ENCODE measurements around the gene ASIC2.

The ASIC2 gene

GRCh38 chr17:33209671-33210070 lies 83.4 kb downstream of the ASIC2 start:
- in situ Hi-C loops (cut with HindIII; ENCODE audit: low sequenced_read_pairs) = no loop called here

GRCh38 chr17:33207231-33207630 lies 85.9 kb downstream of the ASIC2 start:
- in situ Hi-C loops (cut with HindIII; ENCODE audit: low sequenced_read_pairs) = no loop called here

GRCh38 chr17:33205552-33205951 lies 87.5 kb downstream of the ASIC2 start:
- in situ Hi-C loops (cut with HindIII; ENCODE audit: low sequenced_read_pairs) = no loop called here

- in situ Hi-C loops (cut with HindIII; ENCODE audit: low sequenced_read_pairs) = no loop called here
These were observed 88.4 kb downstream of the ASIC2 start for GRCh38 chr17:33204701-33205100.

GRCh38 chr17:33204156-33204555 lies 88.9 kb downstream of the ASIC2 start:
- in situ Hi-C loops (cut with HindIII; ENCODE audit: low sequenced_read_pairs) = no loop called here

- in situ Hi-C loops (cut with HindIII; ENCODE audit: low sequenced_read_pairs) = no loop called here
These were observed 90.1 kb downstream of the ASIC2 start for GRCh38 chr17:33202796-33203495.

- in situ Hi-C loops (cut with HindIII; ENCODE audit: low sequenced_read_pairs) = no loop called here
These were observed 91.1 kb downstream of the ASIC2 start for GRCh38 chr17:33202021-33202420.

GRCh38 chr17:33201283-33201682 lies 91.8 kb downstream of the ASIC2 start:
- in situ Hi-C loops (cut with HindIII; ENCODE audit: low sequenced_read_pairs) = no loop called here

- in situ Hi-C loops (cut with HindIII; ENCODE audit: low sequenced_read_pairs) = no loop called here
These were observed 92.5 kb downstream of the ASIC2 start for GRCh38 chr17:33200587-33200986.

- in situ Hi-C loops (cut with HindIII; ENCODE audit: low sequenced_read_pairs) = no loop called here
These were observed 93.3 kb downstream of the ASIC2 start for GRCh38 chr17:33199571-33200510.

GRCh38 chr17:33198954-33199353 lies 94.1 kb downstream of the ASIC2 start:
- in situ Hi-C loops (cut with HindIII; ENCODE audit: low sequenced_read_pairs) = no loop called here

GRCh38 chr17:33197342-33197741 lies 95.8 kb downstream of the ASIC2 start:
- in situ Hi-C loops (cut with HindIII; ENCODE audit: low sequenced_read_pairs) = no loop called here

GRCh38 chr17:33196883-33197282 lies 96.2 kb downstream of the ASIC2 start:
- in situ Hi-C loops (cut with HindIII; ENCODE audit: low sequenced_read_pairs) = no loop called here

GRCh38 chr17:33192951-33193911 lies 99.9 kb downstream of the ASIC2 start:
- in situ Hi-C loops (cut with HindIII; ENCODE audit: low sequenced_read_pairs) = no loop called here

GRCh38 chr17:33183487-33184026 lies 109.5 kb downstream of the ASIC2 start:
- in situ Hi-C loops (cut with HindIII; ENCODE audit: low sequenced_read_pairs) = no loop called here

- in situ Hi-C loops (cut with HindIII; ENCODE audit: low sequenced_read_pairs) = no loop called here
These were observed 113.9 kb downstream of the ASIC2 start for GRCh38 chr17:33179151-33179550.

- in situ Hi-C loops (cut with HindIII; ENCODE audit: low sequenced_read_pairs) = no loop called here
These were observed 114.4 kb downstream of the ASIC2 start for GRCh38 chr17:33178681-33179080.

- in situ Hi-C loops (cut with HindIII; ENCODE audit: low sequenced_read_pairs) = no loop called here
These were observed 117.5 kb downstream of the ASIC2 start for GRCh38 chr17:33175562-33175961.

- in situ Hi-C loops (cut with HindIII; ENCODE audit: low sequenced_read_pairs) = no loop called here
These were observed 121.2 kb downstream of the ASIC2 start for GRCh38 chr17:33171931-33172330.

GRCh38 chr17:33169580-33170285 lies 123.4 kb downstream of the ASIC2 start:
- in situ Hi-C loops (cut with HindIII; ENCODE audit: low sequenced_read_pairs) = no loop called here

Data from DLD1 (cell line).